PC-3 (cell line): ENCODE measurements around the gene PRPF6. TPM values are rescaled to one million over a fixed set of nuclear protein-coding genes. Genes with fewer than 3 reads are reported as not detected.
A peak's percentile ranks its signal among the peaks of the same experiment; 100 is the strongest.

Experiments used
- ATAC-seq: fragments of 200-7000 bp; cut with Tn5 transposase; 2 replicates; pipeline ENCODE4 v1.9.1; 2020; ENCODE audit warnings: mild to moderate bottlenecking, moderate library complexity
- BruUV-seq: library from RNA; stranded (reverse); fragments of 400-500 nt; replicated peaks from 2 replicates; lab custom pipeline; 2021; lab: Mats Ljungman, UMichigan
- CTCF ChIA-PET: fragments of 300-600 bp; sonication (Branson Sonifier 250); formaldehyde crosslinking; loops from one replicate; lab custom pipeline; 2022; ENCODE audit warnings: antibody characterized with exemption; lab: Charles Lee
- POLR2A ChIA-PET: fragments of 300-600 bp; sonication (Branson Sonifier 250); formaldehyde crosslinking; loops from one replicate; lab custom pipeline; 2022; ENCODE audit warnings: antibody characterized with exemption; ENCODE audit not compliant: unreplicated experiment; lab: Charles Lee
- DNase-seq: peaks from one replicate; pipeline ENCODE4 v3.0.0-alpha.2; 2015
- H2AFZ ChIP-seq: fragments of 300-600 bp; sonication (generic); 2 replicates; pipeline ENCODE4 v1.6.0; 2016; ENCODE audit warnings: antibody characterized with exemption, low read length
- H3F3A ChIP-seq: fragments of 300-600 bp; sonication (generic); one replicate; pipeline ENCODE4 v1.6.0; 2017; ENCODE audit warnings: antibody characterized with exemption, low read length, control low read depth, mild to moderate bottlenecking; ENCODE audit not compliant: unreplicated experiment
- H3K27ac ChIP-seq: fragments of 300-600 bp; sonication (generic); 2 replicates; pipeline ENCODE4 v1.5.1; 2016; ENCODE audit warnings: mild to moderate bottlenecking, low read length
- H3K27me3 ChIP-seq: fragments of 300-600 bp; sonication (generic); 2 replicates; pipeline ENCODE4 v1.6.1; 2016; ENCODE audit warnings: low read length, mixed read lengths
- H3K36me3 ChIP-seq: fragments of 300-600 bp; sonication (generic); 2 replicates; pipeline ENCODE4 v1.6.1; 2016; ENCODE audit warnings: low read depth, mixed run types, low read length, mixed read lengths
- H3K4me1 ChIP-seq: fragments of 300-600 bp; sonication (generic); 2 replicates; pipeline ENCODE4 v1.5.1; 2016; ENCODE audit warnings: low read length; ENCODE audit not compliant: insufficient read depth
- H3K4me2 ChIP-seq: fragments of 300-600 bp; sonication (generic); 2 replicates; pipeline ENCODE4 v1.6.0; 2016; ENCODE audit warnings: low read length
- H3K4me3 ChIP-seq: fragments of 300-600 bp; sonication (generic); 2 replicates; pipeline ENCODE4 v1.5.1; 2016; ENCODE audit warnings: mild to moderate bottlenecking, low read length, mixed read lengths
- H3K79me2 ChIP-seq: fragments of 300-600 bp; sonication (generic); 2 replicates; pipeline ENCODE4 v1.6.1; 2017; ENCODE audit warnings: low read length, mixed read lengths
- H3K9ac ChIP-seq: fragments of 300-600 bp; sonication (generic); 2 replicates; pipeline ENCODE4 v1.6.0; 2016; ENCODE audit warnings: mild to moderate bottlenecking, low read length
- H3K9me2 ChIP-seq: fragments of 300-600 bp; sonication (generic); replicated peaks from 2 replicates; pipeline ENCODE4 v1.6.1; 2016; ENCODE audit warnings: mixed run types, low read length, mixed read lengths
- H3K9me3 ChIP-seq: fragments of 300-600 bp; sonication (generic); 2 replicates; pipeline ENCODE4 v1.6.1; 2016; ENCODE audit warnings: low read length, mixed read lengths
- H4K20me1 ChIP-seq: fragments of 300-600 bp; sonication (generic); 2 replicates; pipeline ENCODE4 v1.6.1; 2016; ENCODE audit warnings: low read length, mixed read lengths
- EZH2 ChIP-seq: fragments of 300-600 bp; sonication (generic); IDR thresholded peaks from one replicate; pipeline ENCODE4 v1.6.1; 2017; ENCODE audit warnings: antibody characterized with exemption, mild to moderate bottlenecking, low read length; ENCODE audit not compliant: unreplicated experiment
- EZH2phosphoT487 ChIP-seq: fragments of 300-600 bp; sonication (generic); IDR thresholded peaks from 2 replicates; pipeline ENCODE4 v1.6.1; 2018; ENCODE audit warnings: mild to moderate bottlenecking, antibody characterized with exemption, low read length, borderline replicate concordance
- intact Hi-C: fragments of 100-400 bp; cut with micrococcal nuclease; formaldehyde crosslinking; loops from 2 replicates; pipeline ENCODE4 v1.9.0; 2023
- total RNA-seq: library from RNA; depleted of rRNA; stranded (reverse); fragments of >200 nt; gene quantifications from 2 replicates; pipeline ENCODE4 v1.2.3, GENCODE V29; 2014
- TF ChIP-seq, protein P1 (sequence below): fragments of 300-600 bp; sonication (generic); conservative IDR thresholded peaks from 2 replicates; pipeline ENCODE4 v1.5.1; 2017; ENCODE audit warnings: antibody characterized with exemption, low read depth, mild to moderate bottlenecking, low read length

The PRPF6 gene
- total RNA-seq, 1 experiment from 2014 or later: 67.1 TPM

DNA sequence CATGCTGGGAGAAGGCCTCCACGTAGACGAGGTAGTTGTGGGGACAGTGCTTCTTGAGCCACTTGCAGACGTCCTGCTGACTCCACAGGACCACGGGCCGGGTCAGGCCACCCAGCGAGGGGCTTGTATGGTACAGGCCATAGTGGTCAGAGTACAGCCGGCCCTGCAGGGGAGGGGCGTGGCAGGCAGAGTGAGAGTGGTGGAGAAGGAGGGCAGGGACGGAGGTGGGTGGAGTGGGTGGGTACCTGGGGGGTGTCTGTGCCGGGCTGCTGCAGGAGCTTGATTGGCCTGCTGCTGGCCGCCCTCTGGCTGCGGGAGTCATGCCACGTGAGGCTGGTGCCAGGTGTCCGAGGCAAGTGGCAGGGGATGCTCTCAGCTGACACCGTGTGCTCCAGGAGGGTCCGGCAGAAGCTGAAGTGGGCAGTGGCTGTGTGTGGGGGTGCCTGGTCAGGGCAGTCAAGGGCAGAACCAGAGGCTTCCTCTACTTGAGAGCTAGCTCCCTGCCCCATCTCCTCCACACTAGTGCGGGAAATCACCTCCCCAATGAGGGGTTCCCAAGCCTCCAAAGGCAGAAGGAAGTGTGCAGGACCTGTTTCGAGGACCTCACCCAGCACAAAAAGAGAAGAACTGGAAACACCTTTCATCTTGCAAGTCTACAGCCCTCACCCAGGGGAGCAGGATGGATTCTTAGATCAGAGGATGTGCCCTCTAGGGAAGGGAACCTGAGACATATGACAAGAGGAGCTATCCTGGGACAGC lies 3.8 kb upstream of the PRPF6 start:
- Histone ChIP-seq H3K4me1 (peaks cover 28% of the 10 kb centered on the region), H3K9me2 (no peaks in the 10 kb centered on the region), H3K9me3 (no peaks in the 10 kb centered on the region), H3K27me3 (no peaks in the 10 kb centered on the region), H3F3A (peaks cover 3% of the 10 kb centered on the region), H3K4me3 (no peak overlapping the region), H3K9ac (no peak overlapping the region), H3K36me3 (no peaks in the 10 kb centered on the region), H3K27ac (no peak overlapping the region), H4K20me1 (no peaks in the 10 kb centered on the region), H3K4me2 (peak overlapping the region; percentile 97), H2AFZ (no peak overlapping the region), H3K79me2 (peaks cover 12% of the 10 kb centered on the region)
- intact Hi-C loops: no loop called here
- TF ChIP-seq, protein P1, sequence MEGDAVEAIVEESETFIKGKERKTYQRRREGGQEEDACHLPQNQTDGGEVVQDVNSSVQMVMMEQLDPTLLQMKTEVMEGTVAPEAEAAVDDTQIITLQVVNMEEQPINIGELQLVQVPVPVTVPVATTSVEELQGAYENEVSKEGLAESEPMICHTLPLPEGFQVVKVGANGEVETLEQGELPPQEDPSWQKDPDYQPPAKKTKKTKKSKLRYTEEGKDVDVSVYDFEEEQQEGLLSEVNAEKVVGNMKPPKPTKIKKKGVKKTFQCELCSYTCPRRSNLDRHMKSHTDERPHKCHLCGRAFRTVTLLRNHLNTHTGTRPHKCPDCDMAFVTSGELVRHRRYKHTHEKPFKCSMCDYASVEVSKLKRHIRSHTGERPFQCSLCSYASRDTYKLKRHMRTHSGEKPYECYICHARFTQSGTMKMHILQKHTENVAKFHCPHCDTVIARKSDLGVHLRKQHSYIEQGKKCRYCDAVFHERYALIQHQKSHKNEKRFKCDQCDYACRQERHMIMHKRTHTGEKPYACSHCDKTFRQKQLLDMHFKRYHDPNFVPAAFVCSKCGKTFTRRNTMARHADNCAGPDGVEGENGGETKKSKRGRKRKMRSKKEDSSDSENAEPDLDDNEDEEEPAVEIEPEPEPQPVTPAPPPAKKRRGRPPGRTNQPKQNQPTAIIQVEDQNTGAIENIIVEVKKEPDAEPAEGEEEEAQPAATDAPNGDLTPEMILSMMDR: no peak
- TF ChIP-seq EZH2phosphoT487: no peak
- no peak for TF ChIP-seq EZH2
- POLR2A ChIA-PET: interaction anchor here (0.6 kb wide), 1 partner anchor 86 kb away, joined by 6 read pairs; the partner anchor contains the start of gene TCEA2
- DNase-seq (no peak), ATAC-seq (no peak)
- CTCF ChIA-PET: no interaction called here
- no TSS peak for BruUV-seq

DNA sequence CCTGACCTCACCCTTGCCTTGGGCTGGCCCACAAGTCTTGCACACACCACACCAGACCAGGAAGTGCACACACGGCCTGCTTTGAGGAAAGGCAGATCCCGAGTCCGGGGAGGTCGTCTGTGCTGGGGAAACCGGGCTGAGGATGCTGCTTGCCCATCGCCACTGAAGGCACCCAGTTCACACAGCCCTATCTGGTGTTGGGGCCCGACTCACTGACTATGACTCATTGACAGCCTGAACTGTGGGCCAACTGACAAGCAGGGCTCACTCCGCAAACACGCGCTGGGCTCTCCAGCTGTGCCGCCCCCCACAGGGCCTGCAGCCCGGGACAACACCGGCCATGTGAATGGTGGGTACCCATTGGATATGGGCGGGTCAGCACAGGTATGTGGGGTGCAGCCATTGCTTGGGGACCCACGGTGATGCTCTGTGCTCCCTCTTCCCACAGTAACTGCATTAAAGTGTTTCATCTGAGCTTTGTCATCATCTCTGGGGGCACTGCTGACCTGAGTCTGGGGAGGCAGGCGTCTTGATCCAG lies 3.1 kb upstream of the PRPF6 start:
- CTCF ChIA-PET: no interaction called here
- no peak for TF ChIP-seq EZH2
- TF ChIP-seq EZH2phosphoT487: no peak
- TF ChIP-seq, protein P1: no peak
- peak; percentile 31 for ATAC-seq
- no peak overlapping the region for H3K27ac ChIP-seq
- H3K79me2 ChIP-seq: peaks cover 19% of the 10 kb centered on the region
- H3F3A ChIP-seq: peaks cover 3% of the 10 kb centered on the region
- H4K20me1 ChIP-seq: no peaks in the 10 kb centered on the region
- H3K4me2 ChIP-seq: peak overlapping the region; percentile 97
- POLR2A ChIA-PET: interaction anchor here (0.6 kb wide), 1 partner anchor 85 kb away, joined by 6 read pairs; the partner anchor contains the start of gene TCEA2
- H3K9me3 ChIP-seq: no peaks in the 10 kb centered on the region
- no peak overlapping the region for H3K9ac ChIP-seq
- BruUV-seq: no TSS peak
- peak overlapping the region; percentile 80; the same call in 1 of the 2 replicates for H3K4me3 ChIP-seq
- H2AFZ ChIP-seq: no peak overlapping the region
- no peaks in the 10 kb centered on the region for H3K36me3 ChIP-seq
- peak; percentile 51 for DNase-seq
- no peaks in the 10 kb centered on the region for H3K27me3 ChIP-seq
- intact Hi-C loops: no loop called here
- H3K4me1 ChIP-seq: peaks cover 28% of the 10 kb centered on the region
- no peaks in the 10 kb centered on the region for H3K9me2 ChIP-seq
